ENCODE data around the gene ETS1. TPM values are rescaled to one million over a fixed set of nuclear protein-coding genes. Genes with fewer than 3 reads are reported as not detected.

The ETS1 gene
- total RNA-seq, 6 experiments from 2014 or later, result 55.2 to 78.6 (median 73.2) TPM

GRCh38 chr11:128626913-128627665 is 39.7 kb upstream of the ETS1 start:
- Mint-ChIP-seq H3K27me3 (ENCODE audit: insufficient read depth) (no peaks in the 10 kb centered on the region), H3K9me3 (no peaks in the 10 kb centered on the region), H3K4me1 (ENCODE audit: low read depth) (peaks cover 30% of the 10 kb centered on the region), H3K27ac (no peak overlapping the region), H3K4me3 (no peak overlapping the region), H3K36me3 (ENCODE audit: low read depth) (no peaks in the 10 kb centered on the region)
- TF ChIP-seq CTCF (IDR thresholded peaks at IDR 0.05), result no peak
- DNase-seq, result no peak

- no peaks in the 10 kb centered on the region for H3K27me3 Mint-ChIP-seq (ENCODE audit: insufficient read depth)
- TF ChIP-seq CTCF (IDR thresholded peaks at IDR 0.05), result no peak
- H3K4me1 Mint-ChIP-seq (ENCODE audit: low read depth), result peaks cover 39% of the 10 kb centered on the region
These were observed 38.4 kb upstream of the ETS1 start for GRCh38 chr11:128625746-128626145.

GRCh38 chr11:128625326-128625725 is 38.0 kb upstream of the ETS1 start:
- Mint-ChIP-seq H3K4me1 (ENCODE audit: low read depth) (peaks cover 39% of the 10 kb centered on the region), H3K27ac (no peak overlapping the region), H3K36me3 (ENCODE audit: low read depth) (no peaks in the 10 kb centered on the region), H3K9me3 (no peaks in the 10 kb centered on the region), H3K27me3 (ENCODE audit: insufficient read depth) (no peaks in the 10 kb centered on the region), H3K4me3 (no peak overlapping the region)
- no peak for TF ChIP-seq CTCF (IDR thresholded peaks at IDR 0.05)
- no peak for DNase-seq

More at GRCh38 chr11:128625746-128626145, 38.4 kb upstream of the ETS1 start:
- Mint-ChIP-seq H3K4me3 (no peak overlapping the region), H3K9me3 (no peaks in the 10 kb centered on the region), H3K36me3 (ENCODE audit: low read depth) (no peaks in the 10 kb centered on the region), H3K27ac (no peak overlapping the region)
- DNase-seq, result no peak

GRCh38 chr11:128624269-128625175 is 37.2 kb upstream of the ETS1 start:
- peaks cover 39% of the 10 kb centered on the region for H3K4me1 Mint-ChIP-seq (ENCODE audit: low read depth)
- no peak for TF ChIP-seq CTCF (IDR thresholded peaks at IDR 0.05)
- no peaks in the 10 kb centered on the region for H3K36me3 Mint-ChIP-seq (ENCODE audit: low read depth)
- no peak overlapping the region for H3K4me3 Mint-ChIP-seq
- no peak for DNase-seq
- H3K27ac Mint-ChIP-seq, result no peak overlapping the region
- H3K27me3 Mint-ChIP-seq (ENCODE audit: insufficient read depth), result no peaks in the 10 kb centered on the region
- H3K9me3 Mint-ChIP-seq, result no peaks in the 10 kb centered on the region

- Mint-ChIP-seq H3K9me3 (no peaks in the 10 kb centered on the region), H3K27me3 (ENCODE audit: insufficient read depth) (no peaks in the 10 kb centered on the region; the same call in 1 of the 2 replicates), H3K27ac (no peak overlapping the region; the same call in 1 of the 2 replicates), H3K4me1 (ENCODE audit: low read depth) (peaks cover 36% of the 10 kb centered on the region), H3K4me3 (no peak overlapping the region), H3K36me3 (ENCODE audit: low read depth) (no peaks in the 10 kb centered on the region)
- TF ChIP-seq CTCF (IDR thresholded peaks at IDR 0.05), result no peak
- DNase-seq, result no peak
These were observed 35.7 kb upstream of the ETS1 start for GRCh38 chr11:128623091-128623490.
